ENCODE measurements around the gene ZBTB7C.

GRCh38 chr18:48428475-48429177 is 19.4 kb upstream of the ZBTB7C start:
- TF ChIP-seq CTCF (IDR thresholded peaks at IDR 0.05) (no peak), EZH2 (IDR thresholded peaks at IDR 0.05; ENCODE audit: borderline replicate concordance, insufficient read depth, low read depth, low read length, poor library complexity, severe bottlenecking) (no peak)

Data from B cell (primary cell).